Osteocyte (in vitro differentiated cells): Measurements from ENCODE around the gene RABL6. TPM values are rescaled to one million over a fixed set of nuclear protein-coding genes. Genes with fewer than 3 reads are reported as not detected.

ENCODE experiments used
- DNase-seq: peaks from one replicate; pipeline ENCODE4 v3.0.0; 2021; ENCODE audit warnings: mixed read lengths; ENCODE audit not compliant: unreplicated experiment; ENCODE audit errors: extremely low spot score
- H3K27ac Mint-ChIP-seq: one replicate; pipeline ENCODE4 v1.8.0; 2021; ENCODE audit warnings: mild to moderate bottlenecking, mixed read lengths; ENCODE audit not compliant: unreplicated experiment
- H3K27me3 Mint-ChIP-seq: one replicate; pipeline ENCODE4 v1.8.0; 2021; ENCODE audit warnings: mixed read lengths; ENCODE audit not compliant: unreplicated experiment
- H3K36me3 Mint-ChIP-seq: one replicate; pipeline ENCODE4 v1.8.0; 2021; ENCODE audit warnings: mixed read lengths; ENCODE audit not compliant: unreplicated experiment
- H3K4me1 Mint-ChIP-seq: one replicate; pipeline ENCODE4 v1.8.0; 2021; ENCODE audit warnings: mixed read lengths; ENCODE audit not compliant: unreplicated experiment
- H3K4me3 Mint-ChIP-seq: one replicate; pipeline ENCODE4 v1.8.0; 2021; ENCODE audit warnings: mild to moderate bottlenecking, moderate library complexity, mixed read lengths; ENCODE audit not compliant: unreplicated experiment
- H3K9me3 Mint-ChIP-seq: one replicate; pipeline ENCODE4 v1.8.0; 2021; ENCODE audit warnings: mixed read lengths; ENCODE audit not compliant: unreplicated experiment
- total RNA-seq: library from RNA; stranded (reverse); gene quantifications from 2 replicates; pipeline ENCODE4 v1.2.1, GENCODE V29; 2021
- TF ChIP-seq, protein P1 (sequence below): fragments of 200-600 bp; sonication (generic); IDR thresholded peaks from 2 replicates; pipeline ENCODE4 v1.5.0; 2021; ENCODE audit warnings: antibody characterized with exemption, mild to moderate bottlenecking, moderate library complexity

The RABL6 gene
- total RNA-seq, 1 donor from 2014 or later = 84.7 TPM

DNA sequence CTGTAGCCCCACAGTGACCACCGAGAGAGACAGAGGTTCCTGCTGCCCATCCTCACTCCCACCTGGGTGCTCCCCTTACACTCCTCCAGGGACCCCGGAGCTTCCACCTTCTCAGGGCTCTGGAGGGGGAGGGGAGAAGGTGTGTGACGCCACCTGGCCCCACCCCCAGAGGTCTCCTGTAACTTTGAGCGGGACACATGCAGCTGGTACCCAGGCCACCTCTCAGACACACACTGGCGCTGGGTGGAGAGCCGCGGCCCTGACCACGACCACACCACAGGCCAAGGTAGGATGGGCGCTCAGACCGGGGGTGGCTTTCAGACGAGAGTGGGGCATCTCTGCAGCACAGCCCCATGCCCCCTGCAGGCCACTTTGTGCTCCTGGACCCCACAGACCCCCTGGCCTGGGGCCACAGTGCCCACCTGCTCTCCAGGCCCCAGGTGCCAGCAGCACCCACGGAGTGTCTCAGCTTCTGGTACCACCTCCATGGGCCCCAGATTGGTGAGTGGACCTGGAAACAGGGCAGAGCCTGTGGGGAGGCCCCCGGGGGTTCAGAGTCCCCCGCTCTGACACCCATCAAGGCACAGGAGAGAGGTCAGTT lies 48.9 kb downstream of the RABL6 start:
- Mint-ChIP-seq H3K27ac (no peak overlapping the region), H3K4me3 (no peak overlapping the region), H3K4me1 (peaks cover 3% of the 10 kb centered on the region), H3K36me3 (no peaks in the 10 kb centered on the region), H3K27me3 (no peaks in the 10 kb centered on the region), H3K9me3 (no peaks in the 10 kb centered on the region)
- no peak for DNase-seq
- TF ChIP-seq, protein P1, sequence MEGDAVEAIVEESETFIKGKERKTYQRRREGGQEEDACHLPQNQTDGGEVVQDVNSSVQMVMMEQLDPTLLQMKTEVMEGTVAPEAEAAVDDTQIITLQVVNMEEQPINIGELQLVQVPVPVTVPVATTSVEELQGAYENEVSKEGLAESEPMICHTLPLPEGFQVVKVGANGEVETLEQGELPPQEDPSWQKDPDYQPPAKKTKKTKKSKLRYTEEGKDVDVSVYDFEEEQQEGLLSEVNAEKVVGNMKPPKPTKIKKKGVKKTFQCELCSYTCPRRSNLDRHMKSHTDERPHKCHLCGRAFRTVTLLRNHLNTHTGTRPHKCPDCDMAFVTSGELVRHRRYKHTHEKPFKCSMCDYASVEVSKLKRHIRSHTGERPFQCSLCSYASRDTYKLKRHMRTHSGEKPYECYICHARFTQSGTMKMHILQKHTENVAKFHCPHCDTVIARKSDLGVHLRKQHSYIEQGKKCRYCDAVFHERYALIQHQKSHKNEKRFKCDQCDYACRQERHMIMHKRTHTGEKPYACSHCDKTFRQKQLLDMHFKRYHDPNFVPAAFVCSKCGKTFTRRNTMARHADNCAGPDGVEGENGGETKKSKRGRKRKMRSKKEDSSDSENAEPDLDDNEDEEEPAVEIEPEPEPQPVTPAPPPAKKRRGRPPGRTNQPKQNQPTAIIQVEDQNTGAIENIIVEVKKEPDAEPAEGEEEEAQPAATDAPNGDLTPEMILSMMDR = no peak

- H3K27me3 Mint-ChIP-seq = no peaks in the 10 kb centered on the region
- H3K36me3 Mint-ChIP-seq = no peaks in the 10 kb centered on the region
- no peaks in the 10 kb centered on the region for H3K9me3 Mint-ChIP-seq
- no peak overlapping the region for H3K4me3 Mint-ChIP-seq
- no peak overlapping the region for H3K27ac Mint-ChIP-seq
- H3K4me1 Mint-ChIP-seq = peaks cover 2% of the 10 kb centered on the region
- DNase-seq = no peak
- TF ChIP-seq, protein P1 = no peak
Observed at GRCh38 chr9:136857166-136857565, 49.4 kb downstream of the RABL6 start.

- no peaks in the 10 kb centered on the region for H3K9me3 Mint-ChIP-seq
- TF ChIP-seq, protein P1 = no peak
- H3K4me3 Mint-ChIP-seq = no peak overlapping the region
- H3K4me1 Mint-ChIP-seq = peaks cover 2% of the 10 kb centered on the region
- no peaks in the 10 kb centered on the region for H3K27me3 Mint-ChIP-seq
- H3K27ac Mint-ChIP-seq = no peak overlapping the region
- no peak for DNase-seq
- H3K36me3 Mint-ChIP-seq = peaks cover 3% of the 10 kb centered on the region
Observed at GRCh38 chr9:136857581-136858412, 50.0 kb downstream of the RABL6 start.

GRCh38 chr9:136858452-136858843 lies 50.7 kb downstream of the RABL6 start:
- Mint-ChIP-seq H3K9me3 (no peaks in the 10 kb centered on the region), H3K27me3 (no peaks in the 10 kb centered on the region), H3K36me3 (peaks cover 7% of the 10 kb centered on the region), H3K4me3 (no peak overlapping the region), H3K4me1 (peaks cover 2% of the 10 kb centered on the region), H3K27ac (no peak overlapping the region)
- TF ChIP-seq, protein P1 = no peak
- DNase-seq = no peak
